Esophagus squamous epithelium (tissue), 5 donors: ENCODE results near the gene HGF. TPM values are rescaled to one million over a fixed set of nuclear protein-coding genes. Genes with fewer than 3 reads are reported as not detected.

Experiments used
- DNase-seq: peaks from one replicate; lab custom pipeline; 2025; lab: John Stamatoyannopoulos, UW
- H3K27ac ChIP-seq, 4 donors: fragments of 200-600 bp; sonication (generic); one replicate each; pipeline ENCODE4 v1.5.1; 2016 to 2019; ENCODE audit warnings: mild to moderate bottlenecking in 1 of 4
- H3K27me3 ChIP-seq, 4 donors: fragments of 200-600 bp; sonication (generic); 1 replicate in 3 of 4; 2 replicates in 1 of 4; pipeline versions ENCODE4 v1.5.1 to v1.6.0; 2017 to 2021; ENCODE audit warnings: antibody characterized with exemption in 1 of 4
- H3K36me3 ChIP-seq, 3 donors: fragments of 200-600 bp; sonication (generic); one replicate each; pipeline ENCODE4 v1.5.1; 2016 to 2019
- H3K4me1 ChIP-seq, 3 donors: fragments of 200-600 bp; sonication (generic); one replicate each; pipeline ENCODE4 v1.5.1; 2017 to 2019
- H3K4me3 ChIP-seq, 4 donors: fragments of 200-600 bp; sonication (generic); 1 replicate in 3 of 4; 2 replicates in 1 of 4; pipeline ENCODE4 v1.5.1; 2016 to 2019; ENCODE audit warnings: mild to moderate bottlenecking in 2 of 4, moderate library complexity in 1 of 4
- H3K9me3 ChIP-seq, 3 donors: fragments of 200-600 bp; sonication (generic); one replicate each; pipeline ENCODE4 v1.5.1; 2016 to 2019
- CTCF ChIP-seq, 6 experiments: fragments of 450-650 bp in 4 of 6; fragments of 200-600 bp in 2 of 6; sonication (generic) in 2 of 6; IDR thresholded peaks; one replicate each; pipeline ENCODE4 v1.5.1; 2016 to 2019; ENCODE audit warnings: antibody characterized with exemption in 6 of 6, mild to moderate bottlenecking in 4 of 6, moderate library complexity in 4 of 6
- POLR2A ChIP-seq, 4 donors: fragments of 450-650 bp; IDR thresholded peaks; one replicate each; pipeline ENCODE4 v1.6.1; 2017; ENCODE audit warnings: antibody characterized with exemption in 4 of 4, mild to moderate bottlenecking in 4 of 4, moderate library complexity in 3 of 4
- WGBS, 2 donors: methylation state at CpG; one replicate each; pipeline ENCODE4 v1.1.5; 2018; 5-methylcytosine and 5-hydroxymethylcytosine counted together
- intact Hi-C: fragments of 100-400 bp; cut with DNase I; formaldehyde crosslinking; loops from one replicate; pipeline ENCODE4 v1.15.0; 2022
- total RNA-seq, 4 donors: library from RNA; depleted of rRNA; stranded (reverse); fragments of >200 nt; gene quantifications; one replicate each; pipeline ENCODE4 v1.1.0, GENCODE V29; 2016
- donor health status: DM: yes; HTN: yes; CAD: no.

The HGF gene
- total RNA-seq, 4 donors from 2014 or later: 0.30 to 4.4 (median 0.95) TPM

- peaks cover 0 to 8% (median 0%) of the 10 kb centered on the region in 3 donors for H3K36me3 ChIP-seq
- no peak overlapping the region for H3K27ac ChIP-seq
- H3K4me1 ChIP-seq: peaks cover 0 to 19% (median 0%) of the 10 kb centered on the region in 3 donors
- no peak for DNase-seq
- whole genome bisulfite sequencing, 2 donors: 75 to 87% methylated on average over 1 of the region's 1 CpG
- H3K4me3 ChIP-seq: no peak overlapping the region
- H3K9me3 ChIP-seq: no peaks in the 10 kb centered on the region
- no peak for TF ChIP-seq CTCF (IDR thresholded peaks at IDR 0.05)
- no peak for TF ChIP-seq POLR2A (IDR thresholded peaks at IDR 0.05)
- H3K27me3 ChIP-seq: no peaks in the 10 kb centered on the region
- intact Hi-C loops: no loop called here
Measured at GRCh38 chr7:81761031-81761430, 8.8 kb downstream of the HGF start.

GRCh38 chr7:81754918-81755696, 14.7 kb downstream of the HGF start:
- no peak overlapping the region for H3K4me3 ChIP-seq
- 78 to 81% methylated on average over 2 of the region's 2 CpGs for WGBS, 2 donors

GRCh38 chr7:81753392-81753791, 16.5 kb downstream of the HGF start:
- no peak for DNase-seq
- H3K9me3 ChIP-seq: no peaks in the 10 kb centered on the region
- H3K36me3 ChIP-seq: peaks cover 0 to 12% (median 0%) of the 10 kb centered on the region in 3 donors
- no peaks in the 10 kb centered on the region for H3K4me1 ChIP-seq
- H3K27me3 ChIP-seq: no peaks in the 10 kb centered on the region
- no peak overlapping the region for H3K4me3 ChIP-seq
- no peak overlapping the region for H3K27ac ChIP-seq
- 77 to 81% methylated on average over 1 of the region's 1 CpG for WGBS, 2 donors
- TF ChIP-seq CTCF (IDR thresholded peaks at IDR 0.05) (no peak), POLR2A (IDR thresholded peaks at IDR 0.05) (no peak)
- intact Hi-C loops: no loop called here

More at GRCh38 chr7:81754918-81755696, 14.7 kb downstream of the HGF start:
- DNase-seq: no peak
- TF ChIP-seq CTCF (IDR thresholded peaks at IDR 0.05) (no peak), POLR2A (IDR thresholded peaks at IDR 0.05) (no peak)
- intact Hi-C loops: no loop called here
- Histone ChIP-seq H3K9me3 (no peaks in the 10 kb centered on the region), H3K36me3 (peaks cover 0 to 12% (median 0%) of the 10 kb centered on the region in 3 donors), H3K4me1 (no peaks in the 10 kb centered on the region), H3K27me3 (no peaks in the 10 kb centered on the region), H3K27ac (no peak overlapping the region)

- Histone ChIP-seq H3K36me3 (peaks cover 0 to 12% (median 0%) of the 10 kb centered on the region in 3 donors), H3K4me1 (no peaks in the 10 kb centered on the region), H3K27me3 (no peaks in the 10 kb centered on the region), H3K9me3 (no peaks in the 10 kb centered on the region), H3K4me3 (no peak overlapping the region), H3K27ac (no peak overlapping the region)
- DNase-seq: no peak
- intact Hi-C loops: no loop called here
- TF ChIP-seq CTCF (IDR thresholded peaks at IDR 0.05): no peak
- 69 to 71% methylated on average over 3 of the region's 3 CpGs for WGBS, 2 donors
Measured at GRCh38 chr7:81752318-81752714, 17.5 kb downstream of the HGF start.

GRCh38 chr7:81751619-81752317, 18.1 kb downstream of the HGF start:
- intact Hi-C loops: no loop called here
- Histone ChIP-seq H3K27me3 (no peaks in the 10 kb centered on the region), H3K36me3 (peaks cover 0 to 11% (median 0%) of the 10 kb centered on the region in 3 donors), H3K9me3 (no peaks in the 10 kb centered on the region), H3K4me1 (no peaks in the 10 kb centered on the region), H3K4me3 (no peak overlapping the region), H3K27ac (no peak overlapping the region)
- TF ChIP-seq CTCF (IDR thresholded peaks at IDR 0.05) (no peak), POLR2A (IDR thresholded peaks at IDR 0.05) (no peak)
- WGBS, 2 donors: 60 to 73% methylated on average over 9 of the region's 9 CpGs
- no peak for DNase-seq
